Mammary epithelial cell (primary cell): ENCODE results near the gene CYTH3.

ENCODE experiments used
- CTCF ChIP-seq, 2 donors: IDR thresholded peaks in 1 of 2; conservative IDR thresholded peaks in 1 of 2; 2 replicates each; pipeline ENCODE4 v1.5.1; 2011 to 2012; ENCODE audit warnings: inconsistent platforms in 2 of 2, low read length in 2 of 2, mild to moderate bottlenecking in 2 of 2, control low read depth in 1 of 2, low read depth in 1 of 2; ENCODE audit not compliant: insufficient read depth in 1 of 2; ENCODE audit errors: extremely low read depth in 1 of 2
- EZH2 ChIP-seq: IDR thresholded peaks from 2 replicates; pipeline ENCODE4 v1.6.1; 2012; ENCODE audit warnings: low read length, inconsistent platforms, borderline replicate concordance

- TF ChIP-seq CTCF (conservative IDR thresholded peaks at IDR 0.05 in 1 of 2, IDR thresholded peaks at IDR 0.05 in 1 of 2; ENCODE audit: extremely low read depth in 1 of 2, insufficient read depth in 1 of 2, low read depth in 1 of 2, low read length in 2 of 2), result peak; percentile 41 to 68
- TF ChIP-seq EZH2, result no peak
Measured at GRCh38 chr7:6271060-6271658, 1.3 kb downstream of the CYTH3 start.
